GM23338 (cell line): ENCODE data around the gene FOXD2. TPM values are rescaled to one million over a fixed set of nuclear protein-coding genes. Genes with fewer than 3 reads are reported as not detected.

Experiments used
- ATAC-seq: fragments of 200-7000 bp; cut with Tn5 transposase; 3 replicates; pipeline ENCODE4 v1.9.1; 2020
- DNase-seq: peaks from one replicate; pipeline ENCODE4 v3.0.0-alpha.2; 2015; ENCODE audit warnings: low spot score
- H2AFZ ChIP-seq: fragments of 200-600 bp; sonication (generic); 2 replicates; pipeline ENCODE4 v1.8.0; 2016; ENCODE audit warnings: antibody characterized with exemption, mild to moderate bottlenecking, moderate library complexity
- H3F3A ChIP-seq: fragments of 200-600 bp; sonication (generic); replicated peaks from 2 replicates; pipeline ENCODE4 v1.8.0; 2017; ENCODE audit warnings: antibody characterized with exemption, mixed run types, low read depth
- H3K27ac ChIP-seq: fragments of 200-600 bp; sonication (generic); 2 replicates; pipeline ENCODE4 v1.6.1; 2016; ENCODE audit warnings: low read depth
- H3K27me3 ChIP-seq: fragments of 200-600 bp; sonication (generic); 2 replicates; pipeline ENCODE4 v1.8.0; 2016; ENCODE audit warnings: mild to moderate bottlenecking, mixed run types, moderate library complexity; ENCODE audit not compliant: insufficient read depth
- H3K36me3 ChIP-seq: fragments of 200-600 bp; sonication (generic); 2 replicates; pipeline ENCODE4 v1.8.0; 2016; ENCODE audit warnings: mild to moderate bottlenecking; ENCODE audit not compliant: insufficient read depth
- H3K4me1 ChIP-seq: fragments of 200-600 bp; sonication (generic); 2 replicates; pipeline ENCODE4 v1.8.0; 2016; ENCODE audit warnings: mild to moderate bottlenecking, moderate library complexity; ENCODE audit not compliant: insufficient read depth
- H3K4me2 ChIP-seq: fragments of 200-600 bp; sonication (generic); 2 replicates; pipeline ENCODE4 v1.7.1; 2017; ENCODE audit warnings: mixed run types
- H3K4me3 ChIP-seq: fragments of 200-600 bp; sonication (generic); 2 replicates; pipeline ENCODE4 v1.6.1; 2016; ENCODE audit warnings: mixed run types
- H3K79me2 ChIP-seq: fragments of 200-600 bp; sonication (generic); replicated peaks from 2 replicates; pipeline ENCODE4 v1.8.0; 2017; ENCODE audit warnings: mild to moderate bottlenecking; ENCODE audit not compliant: insufficient read depth
- H3K9me2 ChIP-seq: fragments of 200-600 bp; sonication (generic); 2 replicates; pipeline ENCODE4 v1.8.0; 2017; ENCODE audit not compliant: insufficient read depth
- H4K20me1 ChIP-seq: fragments of 200-600 bp; sonication (generic); replicated peaks from 2 replicates; pipeline ENCODE4 v1.8.0; 2017; ENCODE audit warnings: mild to moderate bottlenecking; ENCODE audit not compliant: insufficient read depth
- H3K27ac Mint-ChIP-seq: 2 replicates; pipeline ENCODE4 v1.8.0; 2020; ENCODE audit warnings: inconsistent platforms, mild to moderate bottlenecking, moderate library complexity, mixed read lengths
- H3K27me3 Mint-ChIP-seq: 3 replicates; pipeline ENCODE4 v1.8.0; 2022; ENCODE audit warnings: low read depth, mild to moderate bottlenecking, moderate library complexity, mixed read lengths, inconsistent platforms; ENCODE audit not compliant: insufficient read depth, poor library complexity
- H3K36me3 Mint-ChIP-seq: 3 replicates; pipeline ENCODE4 v1.8.0; 2021; ENCODE audit warnings: low read depth, mild to moderate bottlenecking, inconsistent platforms, moderate library complexity, mixed read lengths
- H3K4me1 Mint-ChIP-seq: 3 replicates; pipeline ENCODE4 v1.8.0; 2020; ENCODE audit warnings: mild to moderate bottlenecking, inconsistent platforms, mixed read lengths
- H3K4me3 Mint-ChIP-seq: 3 replicates; pipeline ENCODE4 v1.8.0; 2021; ENCODE audit warnings: moderate library complexity, mild to moderate bottlenecking, inconsistent platforms, mixed read lengths
- H3K9me3 Mint-ChIP-seq: 3 replicates; pipeline ENCODE4 v1.8.0; 2020; ENCODE audit warnings: moderate library complexity, mild to moderate bottlenecking, inconsistent platforms, mixed read lengths
- CREB1 ChIP-seq: fragments of 250-450 bp; sonication (Bioruptor Pico); IDR thresholded peaks from 2 replicates; pipeline ENCODE4 v1.5.0; 2020; ENCODE audit warnings: low read depth, mild to moderate bottlenecking, moderate library complexity
- CTCF ChIP-seq, 2 experiments: fragments of 200-600 bp in 1 of 2; sonication (generic) in 1 of 2; conservative IDR thresholded peaks; 2 replicates each; pipeline versions ENCODE4 v1.5.1 to v1.6.1; 2016 to 2017; ENCODE audit warnings: antibody characterized with exemption in 2 of 2, low read depth in 2 of 2, mild to moderate bottlenecking in 2 of 2, moderate library complexity in 1 of 2
- EZH2phosphoT487 ChIP-seq: fragments of 200-600 bp; sonication (generic); IDR thresholded peaks from one replicate; pipeline ENCODE4 v1.8.1; 2018; ENCODE audit warnings: antibody characterized with exemption; ENCODE audit not compliant: unreplicated experiment
- NANOG ChIP-seq: IDR thresholded peaks from 2 replicates; pipeline ENCODE4 v1.6.1; 2016; ENCODE audit warnings: antibody characterized with exemption, borderline replicate concordance
- POLR2AphosphoS5 ChIP-seq: IDR thresholded peaks from 2 replicates; pipeline ENCODE4 v1.6.1; 2016; ENCODE audit warnings: antibody characterized with exemption, low read depth
- ZNF114 ChIP-seq: fragments of 250-450 bp; sonication (Bioruptor Pico); IDR thresholded peaks from 2 replicates; pipeline ENCODE4 v1.5.0; 2020; ENCODE audit warnings: mild to moderate bottlenecking, moderate library complexity
- ZNF331 ChIP-seq: fragments of 250-450 bp; sonication (Bioruptor Pico); IDR thresholded peaks from 2 replicates; pipeline ENCODE4 v1.5.0; 2020; ENCODE audit warnings: low read depth, mild to moderate bottlenecking, moderate library complexity
- polyA plus RNA-seq: library from polyadenylated mRNA; unstranded; fragments of >200 nt; fragmentation: Nextera tagmentation; extraction: Ambion mirVana; gene quantifications from 2 replicates; pipeline ENCODE4 v1.2.1, GENCODE V29; 2016
- total RNA-seq: library from RNA; depleted of rRNA; stranded (reverse); fragments of >200 nt; shearing (Covaris generic); gene quantifications from 2 replicates; pipeline ENCODE4 v1.2.3, GENCODE V29; 2014
- TF ChIP-seq, protein P1 (sequence below): IDR thresholded peaks from one replicate; pipeline ENCODE4 v1.6.1; 2018; ENCODE audit warnings: antibody characterized with exemption; ENCODE audit not compliant: unreplicated experiment
- TF ChIP-seq, protein P2 (sequence below): IDR thresholded peaks from 2 replicates; pipeline ENCODE4 v1.6.1; 2016; ENCODE audit warnings: antibody characterized with exemption

Gene FOXD2
- total and polyA plus RNA-seq, 2 experiments from 2014 or later, result 0.28 TPM; not detected in 1

- ATAC-seq, result no peak
Observed at GRCh38 chr1:47423872-47424271, 14.0 kb upstream of the FOXD2 start.

DNA sequence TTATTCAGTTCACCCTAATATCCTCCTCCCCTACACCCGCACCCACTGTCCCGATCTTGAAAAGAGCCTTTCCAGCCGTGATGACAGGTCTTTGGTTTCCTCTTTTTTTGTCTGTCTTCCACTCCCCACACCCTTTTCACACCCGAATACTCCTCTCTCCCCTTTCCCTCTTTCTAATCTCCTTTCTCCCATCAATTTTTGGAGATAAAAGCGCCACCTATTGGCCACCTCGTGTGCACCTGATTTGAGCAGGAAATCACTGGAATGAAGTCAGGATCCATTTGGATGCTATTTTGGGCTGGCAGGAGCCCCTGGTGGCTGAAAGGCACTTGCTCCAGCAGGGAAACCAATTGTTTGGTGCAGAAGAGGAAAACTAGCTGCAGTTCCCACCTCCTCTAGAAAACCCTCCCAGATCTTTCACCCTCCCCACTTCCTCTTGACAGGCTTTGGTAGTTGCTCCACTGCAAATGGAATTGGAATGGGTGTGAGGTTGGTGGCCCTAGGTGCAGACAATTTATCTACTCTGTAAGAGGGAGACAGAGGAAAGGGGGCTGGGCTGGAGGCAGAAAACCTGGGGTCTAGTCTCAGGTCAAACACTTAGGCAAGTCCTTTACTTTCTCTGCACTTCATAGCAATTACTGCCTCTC, 13.4 kb upstream of the FOXD2 start:
- Histone ChIP-seq H3K9me2 (no peaks in the 10 kb centered on the region), H4K20me1 (no peaks in the 10 kb centered on the region), H2AFZ (no peak overlapping the region), H3K4me2 (no peak overlapping the region), H3K79me2 (no peaks in the 10 kb centered on the region), H3K4me1 (peaks cover 4% of the 10 kb centered on the region; the same call in 1 of the 2 replicates), H3K27ac (no peak overlapping the region), H3F3A (no peaks in the 10 kb centered on the region), H3K36me3 (no peaks in the 10 kb centered on the region), H3K27me3 (peaks cover 94% of the 10 kb centered on the region), H3K4me3 (no peak overlapping the region)
- Mint-ChIP-seq H3K27ac (no peak overlapping the region), H3K4me1 (peaks cover 14% of the 10 kb centered on the region), H3K4me3 (peak overlapping the region; percentile 8; the same call in 2 of the 3 replicates), H3K27me3 (peaks cover 53% of the 10 kb centered on the region), H3K9me3 (no peaks in the 10 kb centered on the region), H3K36me3 (no peaks in the 10 kb centered on the region)
- TF ChIP-seq, protein P1, sequence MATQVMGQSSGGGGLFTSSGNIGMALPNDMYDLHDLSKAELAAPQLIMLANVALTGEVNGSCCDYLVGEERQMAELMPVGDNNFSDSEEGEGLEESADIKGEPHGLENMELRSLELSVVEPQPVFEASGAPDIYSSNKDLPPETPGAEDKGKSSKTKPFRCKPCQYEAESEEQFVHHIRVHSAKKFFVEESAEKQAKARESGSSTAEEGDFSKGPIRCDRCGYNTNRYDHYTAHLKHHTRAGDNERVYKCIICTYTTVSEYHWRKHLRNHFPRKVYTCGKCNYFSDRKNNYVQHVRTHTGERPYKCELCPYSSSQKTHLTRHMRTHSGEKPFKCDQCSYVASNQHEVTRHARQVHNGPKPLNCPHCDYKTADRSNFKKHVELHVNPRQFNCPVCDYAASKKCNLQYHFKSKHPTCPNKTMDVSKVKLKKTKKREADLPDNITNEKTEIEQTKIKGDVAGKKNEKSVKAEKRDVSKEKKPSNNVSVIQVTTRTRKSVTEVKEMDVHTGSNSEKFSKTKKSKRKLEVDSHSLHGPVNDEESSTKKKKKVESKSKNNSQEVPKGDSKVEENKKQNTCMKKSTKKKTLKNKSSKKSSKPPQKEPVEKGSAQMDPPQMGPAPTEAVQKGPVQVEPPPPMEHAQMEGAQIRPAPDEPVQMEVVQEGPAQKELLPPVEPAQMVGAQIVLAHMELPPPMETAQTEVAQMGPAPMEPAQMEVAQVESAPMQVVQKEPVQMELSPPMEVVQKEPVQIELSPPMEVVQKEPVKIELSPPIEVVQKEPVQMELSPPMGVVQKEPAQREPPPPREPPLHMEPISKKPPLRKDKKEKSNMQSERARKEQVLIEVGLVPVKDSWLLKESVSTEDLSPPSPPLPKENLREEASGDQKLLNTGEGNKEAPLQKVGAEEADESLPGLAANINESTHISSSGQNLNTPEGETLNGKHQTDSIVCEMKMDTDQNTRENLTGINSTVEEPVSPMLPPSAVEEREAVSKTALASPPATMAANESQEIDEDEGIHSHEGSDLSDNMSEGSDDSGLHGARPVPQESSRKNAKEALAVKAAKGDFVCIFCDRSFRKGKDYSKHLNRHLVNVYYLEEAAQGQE, result no peak
- TF ChIP-seq NANOG, result no peak
- TF ChIP-seq, protein P2, sequence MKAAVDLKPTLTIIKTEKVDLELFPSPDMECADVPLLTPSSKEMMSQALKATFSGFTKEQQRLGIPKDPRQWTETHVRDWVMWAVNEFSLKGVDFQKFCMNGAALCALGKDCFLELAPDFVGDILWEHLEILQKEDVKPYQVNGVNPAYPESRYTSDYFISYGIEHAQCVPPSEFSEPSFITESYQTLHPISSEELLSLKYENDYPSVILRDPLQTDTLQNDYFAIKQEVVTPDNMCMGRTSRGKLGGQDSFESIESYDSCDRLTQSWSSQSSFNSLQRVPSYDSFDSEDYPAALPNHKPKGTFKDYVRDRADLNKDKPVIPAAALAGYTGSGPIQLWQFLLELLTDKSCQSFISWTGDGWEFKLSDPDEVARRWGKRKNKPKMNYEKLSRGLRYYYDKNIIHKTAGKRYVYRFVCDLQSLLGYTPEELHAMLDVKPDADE, result no peak
- 0 out of 2 replicates have a peak, but pooled peaks have one; percentile 14 for TF ChIP-seq CREB1 (CRISPR knock-in tag)
- TF ChIP-seq CTCF (conservative IDR thresholded peaks at IDR 0.05; ENCODE audit: low read depth in 2 of 2), result peak; percentile 88 to 99
- no peak for TF ChIP-seq EZH2phosphoT487
- no peak for TF ChIP-seq ZNF331 (CRISPR knock-in tag)
- no peak for TF ChIP-seq ZNF114 (CRISPR knock-in tag)
- ATAC-seq (peak; percentile 98), DNase-seq (peak; percentile 95)

More at GRCh38 chr1:47423872-47424271, 14.0 kb upstream of the FOXD2 start:
- Histone ChIP-seq H4K20me1 (no peaks in the 10 kb centered on the region), H3K27me3 (peaks cover 94% of the 10 kb centered on the region), H3F3A (no peaks in the 10 kb centered on the region), H3K36me3 (no peaks in the 10 kb centered on the region), H3K9me2 (no peaks in the 10 kb centered on the region), H3K4me1 (peaks cover 4% of the 10 kb centered on the region; the same call in 1 of the 2 replicates), H2AFZ (no peak overlapping the region), H3K79me2 (no peaks in the 10 kb centered on the region), H3K27ac (no peak overlapping the region), H3K4me2 (no peak overlapping the region), H3K4me3 (no peak overlapping the region)
- TF ChIP-seq EZH2phosphoT487, result no peak
- no peak for TF ChIP-seq POLR2AphosphoS5
- TF ChIP-seq ZNF331 (CRISPR knock-in tag), result no peak
- TF ChIP-seq, protein P2, result no peak
- Mint-ChIP-seq H3K9me3 (no peaks in the 10 kb centered on the region; the same call in 2 of the 3 replicates), H3K27ac (no peak overlapping the region), H3K4me1 (peaks cover 14% of the 10 kb centered on the region), H3K36me3 (no peaks in the 10 kb centered on the region), H3K27me3 (peaks cover 53% of the 10 kb centered on the region), H3K4me3 (no peak overlapping the region)
- no peak for DNase-seq
